Karpas-422 (cell line): ENCODE data around the gene GRIN2B. TPM values are rescaled to one million over a fixed set of nuclear protein-coding genes. Genes with fewer than 3 reads are reported as not detected.

ENCODE experiments used
- DNase-seq: peaks from one replicate; pipeline ENCODE4 v3.0.0-alpha.2; 2015
- H2AFZ ChIP-seq: fragments of 200-600 bp; sonication (generic); 2 replicates; pipeline ENCODE4 v1.6.1; 2014; ENCODE audit warnings: antibody characterized with exemption, low read length, mixed read lengths
- H3K27ac ChIP-seq: fragments of 200-600 bp; sonication (generic); 2 replicates; pipeline ENCODE4 v1.5.1; 2014; ENCODE audit warnings: mild to moderate bottlenecking, low read length, moderate library complexity
- H3K27me3 ChIP-seq: fragments of 200-600 bp; sonication (generic); 2 replicates; pipeline ENCODE4 v1.6.1; 2014; ENCODE audit warnings: low read length, mixed read lengths
- H3K36me3 ChIP-seq: fragments of 200-600 bp; sonication (generic); 2 replicates; pipeline ENCODE4 v1.6.1; 2014; ENCODE audit warnings: low read length, mixed read lengths; ENCODE audit not compliant: insufficient read depth
- H3K4me1 ChIP-seq: fragments of 200-600 bp; sonication (generic); 2 replicates; pipeline ENCODE4 v1.6.1; 2014; ENCODE audit warnings: mild to moderate bottlenecking, low read length, mixed read lengths
- H3K4me2 ChIP-seq: fragments of 200-600 bp; sonication (generic); 2 replicates; pipeline ENCODE4 v1.6.1; 2014; ENCODE audit warnings: low read length, low read depth, mild to moderate bottlenecking; ENCODE audit not compliant: poor library complexity, severe bottlenecking
- H3K4me3 ChIP-seq: fragments of 200-600 bp; sonication (generic); 2 replicates; pipeline ENCODE4 v1.5.1; 2014; ENCODE audit warnings: mild to moderate bottlenecking, antibody characterized with exemption, low read length, mixed read lengths
- H3K79me2 ChIP-seq: fragments of 200-600 bp; sonication (generic); 2 replicates; pipeline ENCODE4 v1.6.1; 2014; ENCODE audit warnings: mild to moderate bottlenecking, low read length, mixed read lengths
- H3K9ac ChIP-seq: fragments of 200-600 bp; sonication (generic); 2 replicates; pipeline ENCODE4 v1.6.0; 2014; ENCODE audit warnings: low read length
- H3K9me2 ChIP-seq: fragments of 200-600 bp; sonication (generic), shearing (Covaris generic); replicated peaks from 2 replicates; pipeline ENCODE4 v1.6.0; 2014; ENCODE audit warnings: mild to moderate bottlenecking, low read length, moderate library complexity; ENCODE audit not compliant: insufficient read depth
- H3K9me3 ChIP-seq: fragments of 300-700, 200-600 bp; sonication (generic); 2 replicates; pipeline ENCODE4 v1.6.1; 2014; ENCODE audit warnings: low read length, mixed read lengths
- H4K20me1 ChIP-seq: fragments of 200-600 bp; sonication (generic); 2 replicates; pipeline ENCODE4 v1.6.1; 2014; ENCODE audit warnings: mild to moderate bottlenecking, antibody characterized with exemption, low read length, low read depth; ENCODE audit not compliant: insufficient read depth
- total RNA-seq: library from RNA; depleted of rRNA; stranded (reverse); fragments of >200 nt; shearing (Covaris generic); gene quantifications from 2 replicates; pipeline ENCODE4 v1.2.3, GENCODE V29; 2014; ENCODE audit warnings: low replicate concordance; rRNA removed

The GRIN2B gene
- total RNA-seq: 1.3 and 2.0 TPM in 2 replicates

DNA sequence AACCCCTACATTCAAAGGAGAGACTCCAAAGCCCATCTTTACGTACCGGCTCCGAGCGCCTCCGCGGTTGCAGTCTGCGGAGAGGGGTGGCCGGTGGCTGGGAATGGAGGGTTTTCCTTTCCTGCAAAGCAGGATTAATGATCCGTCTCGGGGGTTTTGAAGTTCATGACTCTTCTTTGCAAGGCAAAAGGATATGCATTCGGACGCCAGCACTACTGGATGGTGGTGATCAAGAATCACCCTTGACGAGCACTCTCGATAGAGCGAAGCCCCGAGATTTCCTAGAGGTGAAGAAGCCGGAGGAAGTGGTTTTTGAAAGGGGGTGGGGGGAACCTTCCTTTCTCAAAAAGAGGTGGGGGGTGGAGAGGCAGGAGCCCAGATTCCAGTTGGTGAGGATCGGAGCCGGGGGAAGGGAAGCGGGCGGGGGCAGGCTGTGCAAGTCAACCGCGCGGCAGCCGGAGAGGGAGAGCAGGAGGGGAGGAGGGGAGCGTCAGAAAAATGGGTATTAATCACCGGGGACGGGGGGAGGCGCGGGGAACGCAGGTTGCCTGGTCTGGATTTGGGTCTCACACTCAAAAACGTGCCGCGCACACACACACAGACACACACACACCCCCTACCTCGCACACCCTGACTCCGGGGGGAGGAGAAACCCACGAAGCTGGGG, at the start of gene GRIN2B:
Gene GRIN2B (minus strand): TSS at position 307 of the 667 bp plus-strand sequence. CDS start 115,394 bp downstream, outside the sequence.
- no peak within 1 kb of the TSS for H2AFZ ChIP-seq
- H3K27ac ChIP-seq: no peak within 1 kb of the TSS
- no peak for DNase-seq
- H3K27me3 ChIP-seq: no peaks in the 10 kb centered on the region
- H3K4me1 ChIP-seq: no peaks in the 10 kb centered on the region
- H3K9ac ChIP-seq: no peak within 1 kb of the TSS
- H3K4me2 ChIP-seq: no peak within 1 kb of the TSS
- no peaks in the 10 kb centered on the region for H3K36me3 ChIP-seq
- H4K20me1 ChIP-seq: no peaks in the 10 kb centered on the region
- no peak within 1 kb of the TSS for H3K4me3 ChIP-seq
- H3K9me3 ChIP-seq: no peaks in the 10 kb centered on the region
- H3K79me2 ChIP-seq: no peaks in the 10 kb centered on the region
- no peaks in the 10 kb centered on the region for H3K9me2 ChIP-seq

DNA sequence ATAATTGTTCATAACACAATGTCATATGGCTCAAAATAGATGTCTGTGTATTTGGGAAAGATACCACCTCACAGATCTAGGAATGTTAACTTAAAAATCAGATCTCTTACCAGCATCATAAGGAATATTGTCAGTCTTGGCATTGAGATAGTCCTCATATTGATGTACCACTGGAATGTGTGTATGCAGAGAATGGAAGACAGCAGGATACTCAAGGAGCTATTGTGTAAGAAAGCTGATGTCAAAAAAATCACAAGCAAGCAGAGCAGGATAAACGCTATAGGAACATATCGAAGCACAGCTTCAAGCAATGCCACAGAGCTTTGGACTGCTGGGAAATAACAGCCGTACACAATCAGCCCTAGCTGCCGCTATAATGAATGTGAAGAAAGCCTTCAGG, 45.1 kb upstream of the GRIN2B start:
- Histone ChIP-seq H3K79me2 (no peaks in the 10 kb centered on the region), H3K9me3 (no peaks in the 10 kb centered on the region), H3K9ac (no peak overlapping the region), H4K20me1 (no peaks in the 10 kb centered on the region), H3K9me2 (no peaks in the 10 kb centered on the region), H3K27me3 (no peaks in the 10 kb centered on the region), H3K4me1 (no peaks in the 10 kb centered on the region), H3K4me3 (no peak overlapping the region), H2AFZ (no peak overlapping the region), H3K36me3 (no peaks in the 10 kb centered on the region), H3K27ac (no peak overlapping the region), H3K4me2 (no peak overlapping the region)
- no peak for DNase-seq

DNA sequence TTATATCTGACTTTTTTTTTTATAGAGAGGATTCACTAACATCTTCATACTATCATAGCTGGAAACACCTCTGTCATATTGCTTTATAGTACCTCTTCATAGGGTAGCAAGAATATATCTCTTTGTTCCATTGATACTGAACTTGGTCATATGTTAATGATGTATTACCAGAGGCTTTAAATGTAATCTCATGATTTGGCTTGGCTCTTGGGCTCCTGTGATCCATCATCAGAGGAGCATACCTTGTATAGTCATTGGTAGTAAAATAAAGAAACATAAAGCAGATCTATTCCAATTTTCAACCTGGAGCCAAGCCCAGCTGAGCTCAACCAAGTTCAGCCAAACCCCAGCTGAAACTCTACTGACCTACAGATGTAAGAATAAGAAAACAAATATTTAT, 43.2 kb upstream of the GRIN2B start:
- Histone ChIP-seq H3K9me2 (no peaks in the 10 kb centered on the region), H2AFZ (no peak overlapping the region), H4K20me1 (no peaks in the 10 kb centered on the region), H3K79me2 (no peaks in the 10 kb centered on the region), H3K4me3 (no peak overlapping the region), H3K4me2 (no peak overlapping the region), H3K9ac (no peak overlapping the region), H3K4me1 (no peaks in the 10 kb centered on the region), H3K9me3 (no peaks in the 10 kb centered on the region), H3K27ac (no peak overlapping the region), H3K36me3 (no peaks in the 10 kb centered on the region), H3K27me3 (no peaks in the 10 kb centered on the region)
- DNase-seq: no peak

DNA sequence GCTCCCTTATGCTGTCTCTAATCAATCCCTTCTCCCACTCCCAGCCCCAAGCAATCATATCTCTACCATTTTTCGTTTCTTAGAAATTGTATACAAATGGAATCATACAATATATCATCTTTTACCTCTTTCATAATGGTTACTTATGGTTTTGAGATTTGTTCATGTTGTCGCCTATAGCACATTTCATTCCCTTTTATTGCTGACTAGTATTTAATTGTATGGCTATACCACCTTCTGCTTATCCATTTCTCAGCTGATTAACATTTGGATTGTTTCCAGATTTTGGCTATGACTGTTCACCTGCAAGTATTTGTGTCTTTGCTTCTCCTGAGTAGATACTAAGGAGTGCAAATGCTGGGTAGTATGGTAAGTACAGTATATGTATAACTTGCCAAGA, 36.7 kb upstream of the GRIN2B start:
- H3K4me2 ChIP-seq: no peak overlapping the region

DNA sequence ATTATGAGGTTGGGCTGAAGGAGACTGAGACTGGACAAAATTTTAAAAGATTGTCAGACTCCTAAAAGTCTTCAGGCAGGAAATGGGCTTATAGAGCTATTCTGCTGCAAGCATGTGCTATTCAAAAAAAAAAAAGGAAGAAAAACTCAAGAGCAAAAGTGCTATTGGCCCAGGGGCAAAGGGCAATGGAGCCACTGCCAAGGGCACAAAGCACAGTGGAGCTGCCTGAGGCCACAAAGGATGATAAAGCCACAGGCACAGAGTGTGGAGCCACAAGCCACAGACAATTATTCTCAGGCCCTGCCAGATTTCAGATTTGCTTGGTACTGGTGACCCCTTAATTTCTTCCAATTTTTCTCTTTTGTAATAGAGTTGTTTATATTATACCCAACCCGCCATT, 29.6 kb upstream of the GRIN2B start:
- no peaks in the 10 kb centered on the region for H3K9me3 ChIP-seq
- no peak overlapping the region for H3K9ac ChIP-seq
- no peak overlapping the region for H3K4me2 ChIP-seq
- H3K27ac ChIP-seq: no peak overlapping the region
- H3K79me2 ChIP-seq: no peaks in the 10 kb centered on the region
- 0 out of 2 replicates have a peak, but pooled peaks cover 3% of the 10 kb centered on the region for H3K27me3 ChIP-seq
- DNase-seq: no peak
- H4K20me1 ChIP-seq: no peaks in the 10 kb centered on the region
- no peaks in the 10 kb centered on the region for H3K9me2 ChIP-seq
- H3K4me1 ChIP-seq: 0 out of 2 replicates have a peak, but pooled peaks cover 2% of the 10 kb centered on the region
- H3K36me3 ChIP-seq: no peaks in the 10 kb centered on the region
- H2AFZ ChIP-seq: no peak overlapping the region
- H3K4me3 ChIP-seq: no peak overlapping the region

More for the DNA sequence above, 36.7 kb upstream of the GRIN2B start:
- Histone ChIP-seq H2AFZ (no peak overlapping the region), H3K9me3 (no peaks in the 10 kb centered on the region), H3K36me3 (no peaks in the 10 kb centered on the region), H3K27ac (no peak overlapping the region), H3K9me2 (no peaks in the 10 kb centered on the region), H4K20me1 (no peaks in the 10 kb centered on the region), H3K9ac (no peak overlapping the region), H3K4me3 (no peak overlapping the region), H3K4me1 (no peaks in the 10 kb centered on the region), H3K27me3 (no peaks in the 10 kb centered on the region), H3K79me2 (no peaks in the 10 kb centered on the region)
- no peak for DNase-seq

DNA sequence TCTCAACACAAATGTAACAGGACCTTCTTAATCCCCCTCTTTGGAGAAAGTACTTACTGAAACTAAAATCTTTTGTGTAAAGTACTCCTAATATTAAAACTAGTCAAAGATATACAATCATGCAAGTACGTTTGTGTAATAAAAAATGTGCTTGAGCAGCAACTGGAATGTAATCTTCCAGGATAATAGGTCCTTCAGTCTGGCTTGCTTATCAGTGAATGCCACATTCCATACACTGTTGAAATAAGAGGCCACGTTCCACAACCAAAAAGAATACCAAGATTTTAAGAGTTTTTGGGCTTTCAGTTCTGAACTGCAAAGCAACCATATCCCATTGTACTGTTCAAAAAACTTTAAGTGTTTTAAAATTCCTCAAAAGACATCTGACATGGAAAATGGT, 26.2 kb upstream of the GRIN2B start:
- no peak overlapping the region for H3K4me3 ChIP-seq

DNA sequence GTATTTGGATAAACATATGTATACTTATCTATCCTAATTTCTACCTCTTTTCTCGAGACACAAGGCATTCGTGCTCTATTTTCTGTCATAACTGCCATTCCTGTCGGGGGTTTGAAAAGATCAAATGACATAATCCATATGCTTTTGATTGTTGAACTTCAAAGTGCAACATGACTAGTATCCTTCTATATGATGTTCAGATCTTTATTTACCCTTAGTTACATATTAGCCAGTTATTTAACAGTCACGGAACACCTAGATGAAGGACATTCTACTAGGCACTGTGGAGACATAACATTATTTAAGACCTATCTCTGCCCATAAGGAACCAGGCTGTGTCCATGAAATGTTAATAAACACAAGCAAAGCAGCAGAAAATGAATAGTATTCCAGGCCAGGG, 11.2 kb upstream of the GRIN2B start:
- H3K9ac ChIP-seq: no peak overlapping the region
- H3K79me2 ChIP-seq: no peaks in the 10 kb centered on the region
- no peak overlapping the region for H3K27ac ChIP-seq
- no peaks in the 10 kb centered on the region for H4K20me1 ChIP-seq
- no peaks in the 10 kb centered on the region for H3K9me3 ChIP-seq
- no peak overlapping the region for H3K4me2 ChIP-seq
- H3K27me3 ChIP-seq: no peaks in the 10 kb centered on the region
- H3K36me3 ChIP-seq: no peaks in the 10 kb centered on the region
- no peaks in the 10 kb centered on the region for H3K4me1 ChIP-seq
- no peak overlapping the region for H3K4me3 ChIP-seq
- no peaks in the 10 kb centered on the region for H3K9me2 ChIP-seq
- no peak overlapping the region for H2AFZ ChIP-seq
- DNase-seq: no peak

More for the DNA sequence above, 26.2 kb upstream of the GRIN2B start:
- H2AFZ ChIP-seq: no peak overlapping the region
- H4K20me1 ChIP-seq: no peaks in the 10 kb centered on the region
- no peak for DNase-seq
- no peaks in the 10 kb centered on the region for H3K79me2 ChIP-seq
- H3K4me1 ChIP-seq: 0 out of 2 replicates have a peak, but pooled peaks cover 2% of the 10 kb centered on the region
- H3K4me2 ChIP-seq: no peak overlapping the region
- H3K9ac ChIP-seq: no peak overlapping the region
- H3K9me2 ChIP-seq: no peaks in the 10 kb centered on the region
- no peak overlapping the region for H3K27ac ChIP-seq
- H3K9me3 ChIP-seq: no peaks in the 10 kb centered on the region
- H3K27me3 ChIP-seq: no peaks in the 10 kb centered on the region
- H3K36me3 ChIP-seq: no peaks in the 10 kb centered on the region

DNA sequence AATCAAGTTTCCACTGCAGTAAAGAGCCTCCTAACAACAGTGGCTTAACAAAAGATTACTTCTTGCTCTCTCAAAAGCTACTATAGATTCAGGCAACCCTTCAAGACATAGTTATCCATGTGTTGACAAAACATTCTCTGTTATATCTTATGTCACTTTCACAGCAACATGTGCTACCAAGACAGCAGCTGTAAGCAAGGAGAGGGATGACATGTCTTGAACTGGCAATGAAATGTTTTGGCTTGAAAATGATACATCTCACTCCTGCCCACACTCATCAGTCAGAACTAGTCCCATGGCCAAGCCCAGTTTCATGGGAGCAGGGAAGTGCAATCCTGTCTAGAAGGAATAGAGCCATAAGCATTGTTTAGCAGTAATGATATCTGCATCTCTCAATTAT, 10.7 kb upstream of the GRIN2B start:
- DNase-seq: no peak
- no peaks in the 10 kb centered on the region for H3K36me3 ChIP-seq
- no peaks in the 10 kb centered on the region for H4K20me1 ChIP-seq
- H3K27me3 ChIP-seq: no peaks in the 10 kb centered on the region
- H3K9me3 ChIP-seq: no peaks in the 10 kb centered on the region
- H3K79me2 ChIP-seq: no peaks in the 10 kb centered on the region
- no peak overlapping the region for H3K27ac ChIP-seq
- H3K9me2 ChIP-seq: no peaks in the 10 kb centered on the region
- H3K9ac ChIP-seq: no peak overlapping the region
- no peak overlapping the region for H3K4me2 ChIP-seq
- no peaks in the 10 kb centered on the region for H3K4me1 ChIP-seq
- no peak overlapping the region for H2AFZ ChIP-seq
- no peak overlapping the region for H3K4me3 ChIP-seq
